Stimulated activated CD4-positive, alpha-beta T cell treated with anti-CD3 and anti-CD28 coated beads, Interleukin-1b, Interleukin-23, amount 100 ng/mL, for 4 hours (primary cell): ENCODE measurements around the gene KCTD5.

Experiments
- DNase-seq, 2 donors: peaks; one replicate each; pipeline ENCODE4 v3.0.0-alpha.2; 2020; ENCODE audit warnings: low read depth in 2 of 2

KCTD5 gene

GRCh38 chr16:2752035-2752849 is 69.9 kb downstream of the KCTD5 start, which contains the start of gene SRRM2:
Gene SRRM2 (plus strand): TSS chr16:2752638. CDS start chr16:2756365, 3,727 bp downstream.
- peak; percentile 86 to 88 for DNase-seq

DNA sequence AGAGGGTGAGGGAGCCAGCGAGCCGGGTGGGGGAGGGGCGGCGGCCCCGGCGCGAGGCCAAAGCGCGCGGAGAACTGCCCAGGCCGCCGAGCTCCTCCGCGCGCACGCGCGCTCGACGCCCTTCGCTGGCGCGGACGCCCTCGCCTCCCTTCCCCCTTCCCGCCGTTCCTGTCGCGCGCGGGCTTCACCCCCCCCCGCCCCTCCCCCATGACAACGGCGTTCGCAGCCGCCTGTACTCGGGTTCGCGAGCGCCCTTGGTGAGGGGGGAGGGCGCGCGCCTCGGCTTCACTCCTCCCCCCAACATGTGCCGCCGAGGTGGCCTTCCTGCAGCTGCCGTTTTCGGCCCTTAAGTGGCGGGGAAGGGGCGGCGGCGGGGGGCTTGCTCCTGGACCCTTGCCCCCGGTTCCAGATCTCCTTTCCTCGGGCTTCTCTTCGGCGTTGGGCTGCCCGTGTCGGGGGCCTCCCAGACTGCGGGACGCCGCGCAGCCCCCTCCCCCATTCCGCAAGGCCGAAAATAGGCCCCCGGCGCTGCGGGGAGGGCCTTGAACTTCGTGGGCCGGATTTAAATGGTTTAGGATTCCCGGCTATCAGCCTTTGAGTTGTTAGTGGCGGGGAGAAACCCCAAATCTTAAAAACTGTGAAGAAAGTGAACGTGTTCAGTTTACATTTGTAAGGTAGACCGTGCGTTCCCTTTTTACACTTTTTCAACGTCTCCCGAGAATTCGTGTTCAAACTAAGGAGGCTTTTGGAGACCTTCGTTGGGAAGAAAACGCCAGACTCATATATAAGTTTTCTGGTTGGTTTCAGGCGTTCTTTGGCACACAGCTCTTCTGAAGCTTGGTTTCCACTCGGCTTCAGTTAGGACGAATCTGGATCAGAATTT is 70.8 kb downstream of the KCTD5 start:
- DNase-seq, result peak in 1 of 2 donors; percentile 29

GRCh38 chr16:2753733-2754020 is 71.4 kb downstream of the KCTD5 start:
- no peak for DNase-seq

GRCh38 chr16:2755158-2755557 is 72.8 kb downstream of the KCTD5 start:
- DNase-seq, result no peak

- no peak for DNase-seq
Measured at GRCh38 chr16:2756288-2757015, 74.1 kb downstream of the KCTD5 start.

GRCh38 chr16:2757344-2757743 is 75.0 kb downstream of the KCTD5 start:
- no peak for DNase-seq
